ENCODE measurements around the gene NTN3.
A peak's percentile ranks its signal among the peaks of the same experiment; 100 is the strongest.

Gene NTN3

GRCh38 chr16:2515180-2515851, 44.2 kb downstream of the NTN3 start:
- DNase-seq: no peak

GRCh38 chr16:2516391-2517240, 45.5 kb downstream of the NTN3 start:
- no peak for DNase-seq

- DNase-seq: no peak
These were observed 47.0 kb downstream of the NTN3 start for GRCh38 chr16:2517954-2518605.

- no peak for DNase-seq
These were observed 48.0 kb downstream of the NTN3 start for GRCh38 chr16:2518823-2519710.

- DNase-seq: no peak
These were observed 48.6 kb downstream of the NTN3 start for GRCh38 chr16:2519711-2520080.

GRCh38 chr16:2520097-2520783, 49.1 kb downstream of the NTN3 start, which contains the start of gene AMDHD2:
Gene AMDHD2, plus strand, starts transcription at chr16:2520371. Its CDS starts 88 bp downstream, at chr16:2520459.
- peak; percentile 96 for DNase-seq

DNA sequence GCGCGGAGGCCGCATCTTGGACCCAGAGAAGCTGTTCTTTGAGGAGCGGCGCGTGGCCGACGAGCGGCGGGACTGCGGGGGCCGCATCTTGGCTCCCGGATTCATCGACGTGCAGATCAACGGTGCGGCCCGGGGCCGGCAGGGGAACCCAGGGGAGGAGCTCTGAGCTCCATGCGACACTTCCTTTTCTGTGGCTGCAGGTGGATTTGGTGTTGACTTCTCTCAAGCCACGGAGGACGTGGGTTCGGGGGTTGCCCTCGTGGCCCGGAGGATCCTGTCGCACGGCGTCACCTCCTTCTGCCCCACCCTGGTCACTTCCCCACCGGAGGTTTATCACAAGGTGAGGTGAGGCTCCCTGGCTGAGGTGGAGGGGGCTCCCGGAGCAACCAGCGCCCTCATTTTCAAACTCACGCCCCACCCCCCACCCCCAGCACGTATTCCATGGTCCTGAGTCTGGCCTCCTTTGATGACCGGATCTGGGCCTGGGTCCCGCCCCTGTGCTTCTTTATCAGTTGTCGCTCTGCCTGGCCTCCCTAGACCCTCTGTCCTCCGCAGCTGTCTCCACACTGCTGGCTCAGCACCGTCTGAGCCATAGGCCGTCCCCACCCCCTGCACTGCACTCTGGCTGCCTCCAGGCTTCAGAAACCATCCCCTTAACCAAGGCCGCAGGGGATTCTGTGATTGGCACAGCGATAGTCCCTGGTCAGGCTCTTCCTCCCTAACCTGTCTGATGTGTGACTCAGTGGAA, 49.9 kb downstream of the NTN3 start:
- peak; percentile 75 for DNase-seq
